GM21528 (cell line): Measurements from ENCODE around the gene SGMS2.
"Not testable (repeated sequence)": the region's sequence is repeated elsewhere in the genome, so short reads cannot be mapped to it uniquely, and the experiment has no call there.

ENCODE experiments used
- ATAC-seq: cut with Tn5 transposase; IDR thresholded peaks from one replicate; pipeline ENCODE4 v1.9.1; 2021; ENCODE audit warnings: mild to moderate bottlenecking, moderate library complexity; ENCODE audit not compliant: unreplicated experiment, low FRiP score

SGMS2 gene

DNA sequence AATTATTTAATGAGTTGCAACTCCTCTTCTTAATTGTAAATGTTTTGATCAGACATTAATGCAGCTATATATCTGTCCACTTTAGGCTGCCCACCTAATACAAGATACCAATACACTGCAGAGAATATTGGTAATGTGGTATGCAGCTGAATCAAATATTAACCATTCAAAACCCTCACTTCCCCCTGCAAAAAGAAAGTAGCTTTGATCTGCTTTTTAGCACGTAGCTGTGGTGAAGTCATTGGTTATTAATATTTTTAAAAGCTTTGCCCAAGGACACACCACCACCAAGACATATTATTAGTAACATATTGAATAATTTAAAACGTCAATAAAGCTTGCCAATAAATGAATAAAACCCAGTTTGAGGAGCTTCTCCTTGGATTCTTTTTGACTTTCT lies 78.0 kb downstream of the SGMS2 start:
- ATAC-seq, result peak; percentile 77

DNA sequence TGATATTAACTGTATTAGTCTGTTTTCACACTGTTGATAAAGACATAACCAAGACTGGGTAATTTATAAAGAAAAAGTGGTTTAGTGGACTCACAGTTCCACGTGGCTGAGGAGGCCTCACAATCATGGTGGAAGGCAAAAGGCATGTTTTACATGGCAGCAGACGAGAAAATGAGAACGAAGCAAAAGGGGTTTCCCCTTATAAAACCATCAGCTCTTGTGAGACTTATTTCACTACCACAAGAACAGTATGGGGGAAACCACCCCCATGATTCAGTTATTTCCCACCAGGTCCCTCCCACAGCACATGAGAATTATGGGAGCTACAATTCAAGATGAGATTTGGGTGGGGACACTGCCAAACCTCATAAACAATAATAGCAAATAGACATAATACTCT lies 80.3 kb downstream of the SGMS2 start:
- ATAC-seq, result not testable (repeated sequence)

- no peak for ATAC-seq
Measured at GRCh38 chr4:107906458-107907100, 81.8 kb downstream of the SGMS2 start.

GRCh38 chr4:107908377-107908776 lies 83.6 kb downstream of the SGMS2 start:
- no peak for ATAC-seq

- peak; percentile 83 for ATAC-seq
Measured at GRCh38 chr4:107913283-107913899, 88.7 kb downstream of the SGMS2 start.

DNA sequence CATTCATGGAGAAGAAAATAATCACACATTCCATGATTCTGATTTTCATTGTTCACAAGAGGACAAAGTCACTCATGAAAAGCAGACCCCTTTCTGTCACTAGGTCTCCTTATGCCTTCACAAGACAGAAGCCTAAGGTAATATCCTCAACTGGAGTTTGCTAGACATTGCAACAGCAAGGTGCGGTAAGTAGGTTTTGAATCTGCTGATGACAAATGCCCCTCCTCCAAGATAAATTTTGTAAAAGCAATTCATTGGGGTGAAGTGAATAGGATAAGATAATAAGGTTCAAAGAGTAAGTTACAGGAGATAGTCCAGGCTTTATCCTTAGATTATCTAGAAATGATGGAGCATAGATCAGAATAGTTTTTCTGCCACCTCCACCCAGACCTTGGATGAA lies 90.5 kb downstream of the SGMS2 start:
- ATAC-seq, result no peak

DNA sequence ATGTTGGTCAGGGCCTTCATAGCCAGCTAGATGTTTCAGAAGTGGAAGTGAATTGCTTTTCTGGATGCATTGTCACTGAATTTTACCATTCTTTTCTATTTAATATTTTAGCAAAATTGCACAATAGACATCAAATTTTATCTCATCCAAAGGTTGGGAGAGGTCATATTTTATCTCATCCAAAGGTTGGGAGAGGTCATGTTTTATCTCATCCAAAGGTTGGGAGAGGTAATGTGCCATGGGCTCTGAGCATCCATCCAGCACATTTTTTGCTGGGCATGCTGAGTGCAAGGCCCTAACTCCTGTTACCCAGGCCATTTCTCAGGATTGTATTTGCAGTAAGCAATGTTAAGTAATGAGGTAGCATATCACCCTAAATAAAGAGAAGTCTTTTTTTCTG lies 91.9 kb downstream of the SGMS2 start:
- no peak for ATAC-seq

GRCh38 chr4:107917500-107917899 lies 92.8 kb downstream of the SGMS2 start:
- ATAC-seq, result no peak

- ATAC-seq, result no peak
Measured at GRCh38 chr4:107922486-107923473, 98.0 kb downstream of the SGMS2 start.

DNA sequence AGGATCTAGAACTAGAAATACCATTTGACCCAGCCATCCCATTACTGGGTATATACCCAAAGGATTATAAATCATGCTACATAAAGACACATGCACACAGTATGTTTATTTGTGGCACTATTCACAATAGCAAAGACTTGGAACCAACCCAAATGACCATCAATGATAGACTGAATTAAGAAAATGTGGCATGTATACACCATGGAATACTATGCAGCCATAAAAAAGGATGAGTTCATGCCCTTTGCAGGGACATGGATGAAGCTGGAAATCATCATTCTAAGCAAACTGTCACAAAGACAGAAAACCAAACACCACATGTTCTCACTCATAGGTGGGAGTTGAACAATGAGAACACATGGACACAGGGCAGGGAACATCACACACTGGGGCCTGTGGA lies 101.0 kb downstream of the SGMS2 start:
- ATAC-seq, result not testable (repeated sequence)

GRCh38 chr4:107926875-107927274 lies 102.1 kb downstream of the SGMS2 start:
- ATAC-seq, result not testable (repeated sequence)

GRCh38 chr4:107930821-107931774 lies 106.4 kb downstream of the SGMS2 start, which contains the start of gene CYP2U1:
Gene CYP2U1 (plus strand): TSS chr4:107931549. CDS start chr4:107931644, 95 bp downstream.
- ATAC-seq, result peak; percentile 97

DNA sequence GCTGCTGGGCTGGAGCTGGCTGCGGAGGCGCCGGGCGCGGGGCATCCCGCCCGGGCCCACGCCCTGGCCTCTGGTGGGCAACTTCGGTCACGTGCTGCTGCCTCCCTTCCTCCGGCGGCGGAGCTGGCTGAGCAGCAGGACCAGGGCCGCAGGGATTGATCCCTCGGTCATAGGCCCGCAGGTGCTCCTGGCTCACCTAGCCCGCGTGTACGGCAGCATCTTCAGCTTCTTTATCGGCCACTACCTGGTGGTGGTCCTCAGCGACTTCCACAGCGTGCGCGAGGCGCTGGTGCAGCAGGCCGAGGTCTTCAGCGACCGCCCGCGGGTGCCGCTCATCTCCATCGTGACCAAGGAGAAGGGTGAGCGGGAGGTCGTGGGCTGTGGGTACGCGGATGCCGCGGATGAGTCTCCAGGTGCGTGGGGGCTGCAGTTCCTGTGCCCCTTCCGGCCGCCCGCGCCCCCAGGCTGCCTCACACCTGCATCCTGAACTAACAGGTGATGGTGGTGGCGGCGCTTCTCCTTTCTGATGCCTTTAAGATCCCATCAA lies 107.1 kb downstream of the SGMS2 start:
- ATAC-seq, result peak; percentile 21

- ATAC-seq, result no peak
Measured at GRCh38 chr4:107935246-107935645, 110.5 kb downstream of the SGMS2 start.

- no peak for ATAC-seq
Measured at GRCh38 chr4:107937040-107937439, 112.3 kb downstream of the SGMS2 start.

- no peak for ATAC-seq
Measured at GRCh38 chr4:107939307-107939706, 114.6 kb downstream of the SGMS2 start.

DNA sequence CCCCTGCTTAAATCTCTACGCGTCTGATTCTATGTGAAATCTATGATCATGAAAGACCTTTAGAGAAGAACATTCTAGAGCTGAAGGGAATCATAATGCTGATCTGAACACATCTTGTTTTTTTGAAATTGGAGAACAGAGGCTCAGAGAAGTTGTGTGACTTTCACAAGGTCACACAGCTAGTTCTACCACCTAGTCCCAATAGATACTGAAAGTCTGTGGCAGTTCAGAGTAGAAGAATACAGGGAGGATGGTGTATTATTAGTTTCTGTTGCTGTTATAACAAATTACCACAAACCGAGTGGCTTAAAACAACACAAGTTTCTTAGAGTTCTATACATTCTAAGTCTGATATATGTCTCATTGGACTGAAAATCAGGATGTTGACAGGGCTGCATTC lies 121.1 kb downstream of the SGMS2 start:
- ATAC-seq, result no peak

DNA sequence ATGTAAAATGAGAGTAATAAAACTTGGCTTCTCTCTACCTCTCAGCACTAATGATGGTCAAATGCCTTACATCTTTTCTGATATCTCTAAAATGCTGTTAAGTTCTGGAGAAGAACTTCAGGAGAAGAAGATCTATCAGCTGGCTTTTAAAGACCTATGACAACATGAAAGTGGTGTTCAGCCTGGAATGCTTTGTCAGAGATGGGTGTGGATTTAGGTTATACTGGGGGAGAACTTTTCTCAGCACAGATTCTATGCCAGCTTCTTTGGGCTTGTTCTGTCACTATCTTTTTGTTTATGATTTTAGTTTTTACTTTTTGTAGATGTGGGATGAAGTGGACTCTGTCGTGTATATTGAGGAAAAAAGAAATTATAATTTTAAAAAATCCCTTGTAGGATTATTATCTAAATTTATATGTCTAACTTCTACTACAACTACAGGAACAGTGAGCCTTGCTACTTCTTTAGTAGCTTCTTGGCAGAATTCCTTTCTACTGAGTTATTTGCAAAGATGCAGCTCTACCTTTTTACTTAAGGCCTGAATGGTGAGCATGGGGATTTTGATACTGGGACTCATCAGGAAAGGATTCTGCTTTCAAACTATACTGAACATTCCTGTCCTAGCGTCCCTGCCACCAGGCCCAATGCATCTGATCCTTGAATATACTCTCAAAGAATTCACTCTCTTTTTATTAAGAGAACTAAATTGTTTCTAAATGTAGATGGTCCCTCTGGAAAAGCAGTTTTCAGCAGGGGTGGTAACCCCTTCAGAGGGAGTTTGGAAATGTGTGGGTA lies 126.2 kb downstream of the SGMS2 start:
- ATAC-seq, result no peak

DNA sequence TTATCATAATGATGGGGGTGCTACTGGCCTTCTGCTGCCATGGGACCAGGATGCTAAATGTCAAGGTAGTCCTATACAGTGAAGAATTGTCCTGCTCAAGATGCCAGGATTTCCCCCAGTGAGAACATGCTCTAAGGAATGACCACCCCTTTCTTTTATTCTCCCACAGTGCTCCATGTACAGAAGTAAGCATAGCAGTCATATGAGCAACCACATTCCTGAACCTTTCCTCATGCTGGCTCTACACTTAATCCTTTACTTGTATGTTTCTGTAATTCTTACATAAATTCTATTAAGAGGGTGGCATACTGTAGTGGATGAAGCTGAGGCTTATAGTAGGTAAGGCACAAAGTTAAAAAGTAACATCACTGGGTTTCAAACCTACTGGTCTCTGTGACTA lies 126.8 kb downstream of the SGMS2 start:
- ATAC-seq, result no peak
